ENCODE measurements around the gene NKX1-1. TPM values are rescaled to one million over a fixed set of nuclear protein-coding genes. Genes with fewer than 3 reads are reported as not detected.
A peak's percentile ranks its signal among the peaks of the same experiment; 100 is the strongest.

The NKX1-1 gene
- total RNA-seq, 1 donor from 2014 or later = not detected

- peak; percentile 33 for DNase-seq (ENCODE audit: low spot score)
- intact Hi-C loops (cut with DNase I) = no loop called here
Measured at GRCh38 chr4:1406981-1407656, 877 bp upstream of the NKX1-1 start.

DNA sequence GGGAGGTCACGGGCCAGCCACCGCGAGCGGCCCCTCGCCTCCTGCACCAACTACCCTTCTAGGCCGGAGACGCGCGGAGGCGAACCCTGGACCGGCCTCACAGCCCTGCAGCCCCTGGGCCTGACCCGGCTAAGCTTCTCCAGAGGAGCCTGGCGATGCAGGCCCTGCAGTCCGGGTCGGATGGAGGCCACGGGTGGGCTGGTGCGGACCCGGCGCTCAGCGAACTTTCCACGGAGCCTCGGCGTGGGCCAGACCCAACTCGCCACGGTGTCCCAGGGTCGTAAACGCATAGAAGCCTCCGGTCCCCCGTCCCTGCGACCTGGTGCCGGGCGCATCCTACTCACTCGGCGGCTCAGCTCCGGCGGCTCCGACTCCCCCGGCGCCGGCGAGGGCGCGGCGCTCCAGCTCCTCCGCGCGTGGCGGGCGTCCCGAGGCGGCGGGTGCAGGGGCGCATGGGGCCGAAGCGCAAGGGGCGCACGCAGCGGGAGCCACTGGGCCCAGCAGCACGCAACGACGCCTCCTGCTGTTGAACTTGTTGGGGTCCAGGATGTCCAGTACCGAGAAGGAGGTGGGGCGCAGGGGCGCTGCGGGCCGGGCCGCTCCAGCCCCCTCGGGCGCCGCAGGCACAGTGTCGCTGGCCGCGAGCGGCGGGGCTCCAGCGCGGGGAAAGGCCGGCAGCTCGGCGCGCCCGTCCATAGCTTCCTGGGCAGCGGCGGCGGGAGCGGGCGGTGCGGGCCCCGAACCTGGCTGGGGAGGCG lies 427 bp downstream of the NKX1-1 start:
- peak; percentile 57 for DNase-seq (ENCODE audit: low spot score)

GRCh38 chr4:1405254-1405635 lies 997 bp downstream of the NKX1-1 start:
- intact Hi-C loops (cut with DNase I) = no loop called here
- no peak for DNase-seq (ENCODE audit: low spot score)

More for the DNA sequence above, 427 bp downstream of the NKX1-1 start:
- intact Hi-C loops (cut with DNase I) = no loop called here

DNA sequence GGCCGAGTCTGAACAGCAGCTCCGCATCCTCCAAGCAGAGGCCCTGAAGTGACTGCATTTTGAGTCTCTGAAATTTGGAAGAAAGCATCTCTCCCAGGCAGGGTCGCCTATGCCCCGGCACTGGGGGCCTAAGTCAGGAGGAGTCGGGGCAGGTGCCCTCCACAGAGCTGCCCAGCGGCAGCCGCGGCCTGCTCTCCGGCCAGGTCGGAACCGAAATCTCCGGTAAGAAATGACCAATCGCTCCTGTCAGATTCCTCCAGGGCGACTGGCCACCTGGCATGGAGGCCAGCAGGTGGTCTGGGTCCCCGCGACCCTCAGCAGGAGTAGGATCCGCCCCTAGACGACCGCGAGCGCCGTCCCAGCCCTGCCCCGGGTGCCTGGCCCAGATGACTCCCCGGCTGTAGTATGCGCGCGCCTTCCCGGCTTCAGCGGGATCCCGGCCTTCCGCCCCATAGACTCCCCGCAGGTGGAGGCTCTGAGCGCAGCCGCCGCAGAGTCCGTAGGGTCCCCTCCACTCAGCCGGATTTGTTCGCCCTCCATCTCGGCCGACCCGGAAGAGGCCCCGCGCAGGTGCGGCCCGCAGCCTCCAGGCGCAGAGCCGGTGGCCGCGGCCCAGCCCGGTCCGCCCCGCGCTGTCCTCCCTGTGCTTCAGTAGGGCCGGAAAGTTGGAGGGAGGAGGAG lies 1.5 kb downstream of the NKX1-1 start:
- intact Hi-C loops (cut with DNase I) = no loop called here
- DNase-seq (ENCODE audit: low spot score) = peak; percentile 60

DNA sequence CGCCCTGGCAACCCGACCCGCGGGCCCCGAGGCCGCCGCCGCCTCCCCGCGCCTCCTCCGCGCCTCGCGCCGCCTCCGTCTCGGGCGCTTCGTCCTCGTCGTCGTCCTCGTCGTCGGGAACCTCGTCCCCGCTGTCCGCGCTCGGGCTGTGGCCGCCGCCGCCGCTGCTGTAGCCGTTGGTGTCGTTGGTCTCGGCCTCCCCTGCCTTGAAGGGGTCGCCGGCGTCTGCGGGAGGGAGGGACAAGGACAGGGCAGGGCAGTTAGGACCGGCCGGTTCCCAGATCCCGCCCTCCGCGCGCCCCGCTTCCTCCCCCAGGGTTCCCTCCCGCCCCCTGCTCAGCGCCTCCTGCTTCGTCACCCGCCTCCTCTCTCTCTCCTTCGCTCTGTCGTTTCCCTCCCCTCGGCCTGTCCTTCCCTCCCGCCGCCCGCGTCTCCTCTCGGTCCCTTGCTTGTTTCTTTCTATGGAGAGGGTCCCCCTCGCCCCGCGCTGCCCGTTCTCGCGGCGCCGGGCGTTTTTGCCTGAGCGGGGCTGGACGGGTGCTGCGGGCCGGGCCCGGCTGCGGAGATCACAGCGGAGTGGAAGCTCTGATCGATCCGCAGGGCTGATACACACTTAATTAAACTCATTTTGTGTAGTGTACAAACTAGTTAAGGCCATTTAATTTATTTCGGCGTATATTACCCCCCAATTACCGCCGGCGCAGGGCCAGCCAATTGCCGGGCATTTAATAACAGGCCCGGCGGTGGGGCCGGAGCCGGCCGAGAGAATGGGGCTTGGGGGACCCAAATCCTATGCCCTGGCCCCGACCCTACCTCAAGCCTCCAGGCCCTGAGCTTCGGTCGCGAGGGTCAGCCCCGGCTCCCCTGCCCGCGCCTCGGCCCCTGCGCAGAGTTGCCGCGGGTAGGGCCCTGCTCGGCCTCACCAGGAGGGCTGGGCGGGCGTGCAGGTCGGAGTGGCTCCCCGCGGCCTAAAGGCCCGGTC lies 2.4 kb downstream of the NKX1-1 start:
- intact Hi-C loops (cut with DNase I) = no loop called here
- DNase-seq (ENCODE audit: low spot score) = peak; percentile 66

DNA sequence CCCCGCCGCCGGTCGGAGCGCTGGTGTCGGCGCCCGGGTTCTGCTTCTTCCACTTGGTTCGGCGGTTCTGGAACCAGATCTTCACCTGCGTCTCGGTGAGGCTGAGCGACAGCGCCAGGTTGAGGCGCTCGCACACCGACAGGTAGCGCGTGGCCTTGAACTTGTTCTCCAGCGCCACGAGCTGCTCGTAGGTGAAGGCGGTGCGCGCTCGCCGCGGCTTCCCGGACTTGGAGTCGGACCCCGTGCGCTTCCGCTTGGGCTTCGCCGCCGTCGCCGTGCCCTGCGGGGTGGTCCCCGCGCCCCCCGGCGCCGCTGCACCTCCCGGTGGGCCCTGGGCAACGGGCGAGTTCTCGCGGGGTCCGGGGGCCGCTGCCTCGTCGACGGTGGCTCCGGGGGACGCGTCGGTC lies 3.1 kb downstream of the NKX1-1 start:
- no peak for DNase-seq (ENCODE audit: low spot score)
- intact Hi-C loops (cut with DNase I) = no loop called here

- peak; percentile 68 for DNase-seq (ENCODE audit: low spot score)
- intact Hi-C loops (cut with DNase I) = no loop called here
Measured at GRCh38 chr4:1402516-1403091, 3.6 kb downstream of the NKX1-1 start.

DNA sequence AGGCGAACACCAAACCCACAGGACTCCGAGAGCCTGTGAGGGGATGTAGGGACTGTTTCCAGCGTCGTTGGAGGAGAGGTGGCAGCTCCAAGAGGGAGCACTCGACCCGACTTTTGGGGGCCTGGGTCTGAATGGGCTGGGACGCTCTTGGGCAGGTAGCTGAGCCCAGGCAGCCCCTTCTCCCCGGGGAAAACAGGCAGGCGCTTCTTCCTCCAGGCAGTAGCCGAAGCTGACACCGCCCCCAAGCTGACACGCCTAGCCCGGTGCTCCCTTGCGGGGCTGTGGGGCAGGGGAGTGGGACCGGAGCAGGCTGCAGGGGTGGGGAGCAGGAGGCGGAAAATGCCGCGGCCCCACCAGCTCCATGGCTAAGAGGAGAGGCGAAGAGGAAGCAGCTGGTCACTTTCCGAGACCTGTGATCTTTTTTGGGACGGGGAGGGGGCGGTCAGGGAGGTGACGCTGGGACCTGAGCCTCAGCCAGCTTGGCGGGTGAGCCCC lies 4.2 kb downstream of the NKX1-1 start:
- peak; percentile 49 for DNase-seq (ENCODE audit: low spot score)

DNA sequence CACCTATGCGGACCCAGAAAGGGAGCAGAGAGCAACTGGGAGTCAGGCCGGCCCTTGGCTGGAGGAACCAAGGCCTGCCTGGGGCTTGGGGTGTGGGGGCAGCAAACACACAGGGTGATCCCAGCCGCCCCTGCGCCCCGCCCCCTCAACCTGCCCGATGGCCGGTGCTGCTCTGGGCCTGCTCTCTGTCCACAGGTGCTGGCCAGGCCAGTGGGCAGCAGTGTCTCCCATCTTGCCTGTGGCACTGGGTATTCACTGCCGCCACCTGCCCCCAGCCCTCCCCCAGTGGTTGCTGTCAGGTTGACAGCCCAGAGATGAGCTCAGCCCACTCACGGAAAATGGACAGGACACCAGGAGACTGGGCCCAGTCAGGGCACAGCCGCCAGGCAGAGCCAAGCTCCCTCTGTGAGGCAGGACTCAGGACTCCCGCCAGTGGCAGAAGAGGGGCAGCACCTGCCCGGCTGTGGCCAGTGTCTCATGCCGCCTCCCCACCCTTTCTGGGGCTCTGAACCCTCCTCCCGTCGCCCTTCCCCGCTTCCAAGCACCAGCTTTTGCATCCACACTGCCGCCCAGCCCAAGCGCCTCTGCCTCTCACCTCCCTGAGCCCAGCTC lies 4.7 kb downstream of the NKX1-1 start:
- DNase-seq (ENCODE audit: low spot score) = peak; percentile 58
- intact Hi-C loops (cut with DNase I) = no loop called here

More for the DNA sequence above, 4.2 kb downstream of the NKX1-1 start:
- intact Hi-C loops (cut with DNase I) = no loop called here

DNA sequence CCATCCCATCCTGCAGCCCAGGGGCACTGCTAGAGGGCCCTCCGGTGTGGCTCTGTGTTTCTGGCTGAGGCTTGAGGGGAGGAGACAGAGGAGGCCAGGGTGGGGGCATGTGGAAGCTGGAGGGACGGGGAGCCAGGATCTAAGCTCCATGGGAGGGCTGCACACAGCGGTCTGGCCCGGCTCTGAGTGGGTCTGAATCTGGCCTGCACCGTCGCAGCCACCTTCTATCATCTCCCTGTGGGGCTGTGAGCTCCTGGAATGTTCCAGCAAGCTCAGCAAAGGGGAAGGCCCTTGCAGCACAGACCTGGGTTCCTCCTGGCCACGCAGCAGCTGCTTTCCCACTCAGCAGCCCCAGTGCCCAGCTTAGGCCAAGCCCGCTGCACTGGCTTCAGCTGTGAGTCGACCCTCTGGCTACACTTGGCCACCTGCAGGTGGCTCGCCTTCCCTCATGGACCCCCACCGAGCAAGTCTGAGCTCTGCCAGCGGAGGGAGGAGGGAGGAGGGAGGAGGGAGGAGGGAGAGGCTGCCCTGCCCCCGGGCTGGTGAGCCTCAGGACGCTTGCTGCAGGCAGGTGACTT lies 5.3 kb downstream of the NKX1-1 start:
- intact Hi-C loops (cut with DNase I) = no loop called here
- DNase-seq (ENCODE audit: low spot score) = peak; percentile 71

DNA sequence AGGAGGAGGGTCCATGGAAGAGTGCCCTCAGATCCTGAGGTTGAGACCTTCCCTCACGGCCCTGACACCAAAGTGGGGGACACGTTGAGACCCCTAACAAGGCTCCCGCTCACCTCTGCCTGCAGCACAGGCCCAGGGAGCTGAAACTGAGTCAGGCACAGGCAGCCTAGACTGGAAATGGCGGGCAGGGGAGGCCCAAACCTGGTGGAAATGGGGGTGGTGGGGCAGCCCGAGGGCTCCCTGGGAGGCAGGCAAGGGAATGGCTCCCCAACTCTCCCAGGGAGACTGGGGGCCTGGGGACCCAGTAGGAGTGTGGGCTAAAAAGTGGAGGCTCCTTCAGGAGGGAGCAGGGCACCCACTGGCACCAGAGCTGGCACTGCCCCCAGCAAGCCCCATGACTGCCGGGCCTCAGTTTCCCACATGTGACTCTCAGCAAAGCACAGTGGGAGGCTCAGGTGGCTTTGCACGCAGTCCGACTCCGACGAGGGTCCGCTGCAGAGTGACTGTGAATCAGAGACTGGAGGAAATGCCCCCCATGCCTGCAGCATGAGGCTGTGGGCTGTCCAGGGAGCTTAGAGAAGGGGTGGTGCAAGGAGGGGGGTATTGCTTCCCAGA lies 5.9 kb downstream of the NKX1-1 start:
- intact Hi-C loops (cut with DNase I) = no loop called here

DNA sequence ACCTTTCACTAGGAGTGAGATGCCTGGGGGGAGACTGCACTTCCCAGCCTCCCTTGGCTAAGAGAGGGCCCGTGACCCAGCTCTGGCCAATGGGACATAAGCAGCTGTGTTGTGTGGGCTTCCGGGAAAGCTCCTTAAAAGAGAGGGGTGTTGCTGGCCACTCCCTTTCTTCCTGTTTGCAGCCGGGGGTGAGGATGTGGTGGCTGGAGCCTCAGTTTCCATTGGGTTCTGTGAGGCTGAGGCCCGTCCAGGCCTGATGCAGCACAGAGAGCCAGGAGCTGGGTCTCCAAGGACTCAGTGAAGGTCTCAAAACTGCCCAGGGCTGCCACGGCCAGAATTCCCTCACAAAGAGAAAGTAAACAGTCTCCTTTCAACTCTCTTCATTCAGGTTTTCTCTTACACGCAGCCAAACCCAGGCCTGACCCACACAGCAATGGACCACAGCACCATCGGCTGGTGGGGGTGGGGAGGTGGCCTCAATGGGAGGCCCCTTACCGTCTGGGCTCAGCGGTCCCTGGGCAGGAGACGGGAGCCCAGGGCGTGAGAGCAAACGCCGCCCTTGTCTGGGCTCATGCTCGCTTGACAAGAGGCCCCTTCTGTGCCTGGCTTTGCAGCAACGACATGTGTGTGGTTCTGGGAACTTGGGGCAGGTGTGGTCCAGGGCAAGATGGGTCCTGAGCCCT lies 6.6 kb downstream of the NKX1-1 start:
- intact Hi-C loops (cut with DNase I) = no loop called here
- DNase-seq (ENCODE audit: low spot score) = peak; percentile 46

More for the DNA sequence above, 5.9 kb downstream of the NKX1-1 start:
- DNase-seq (ENCODE audit: low spot score) = peak; percentile 55

- DNase-seq (ENCODE audit: low spot score) = peak; percentile 68
- intact Hi-C loops (cut with DNase I) = no loop called here
Measured at GRCh38 chr4:1398681-1399507, 7.3 kb downstream of the NKX1-1 start.

GRCh38 chr4:1396806-1397455 lies 9.3 kb downstream of the NKX1-1 start:
- no peak for DNase-seq (ENCODE audit: low spot score)
- intact Hi-C loops (cut with DNase I) = no loop called here

DNA sequence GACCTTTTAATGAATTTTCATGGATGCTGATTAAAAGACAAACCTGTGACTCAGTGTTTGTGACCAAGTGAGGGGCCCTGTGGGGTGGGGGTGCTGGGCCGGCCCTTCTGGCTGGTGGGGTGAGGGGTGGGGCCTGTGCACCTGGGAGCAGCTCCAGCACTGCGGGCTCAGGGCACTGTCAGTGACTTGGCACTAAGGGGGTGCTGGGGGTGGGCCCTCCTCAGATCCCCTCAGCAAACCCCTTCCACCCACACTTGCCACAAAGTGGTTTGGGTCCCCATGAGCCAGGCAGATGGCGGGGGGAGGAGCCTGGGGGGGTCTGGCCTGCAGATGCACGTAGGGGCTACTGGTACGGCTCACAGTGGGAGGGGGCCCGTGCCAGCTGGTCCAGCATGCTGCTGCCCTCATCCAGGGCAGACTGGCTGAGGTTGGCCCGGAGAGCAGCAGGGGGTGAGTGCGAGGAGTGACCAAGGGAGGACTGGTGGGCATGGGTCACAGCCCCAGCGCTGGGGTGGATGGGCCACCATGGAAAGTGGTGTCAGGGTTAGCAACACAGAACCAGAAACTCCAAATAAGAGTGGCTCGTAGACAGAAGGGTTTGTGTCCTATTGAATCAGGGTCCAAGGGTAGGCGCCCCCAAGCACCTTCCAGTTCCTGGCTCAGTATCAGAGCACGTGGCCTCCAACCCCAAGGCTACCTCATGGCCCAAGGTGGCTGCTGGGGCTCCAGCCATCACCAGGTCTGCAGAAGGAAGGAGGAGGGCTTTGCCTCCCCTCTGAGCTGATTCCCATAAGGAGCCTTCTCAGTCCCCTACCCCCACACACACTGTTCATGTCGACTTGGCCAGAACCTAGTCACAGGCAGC lies 10.1 kb downstream of the NKX1-1 start:
- peak; percentile 60 for DNase-seq (ENCODE audit: low spot score)
- intact Hi-C loops (cut with DNase I) = no loop called here

All from cardiac septum (tissue), 1 donor.